IPS DF 4.7 (cell line): ENCODE results near the gene NFATC1.
"Not testable (repeated sequence)": the region's sequence is repeated elsewhere in the genome, so short reads cannot be mapped to it uniquely, and the experiment has no call there.

Experiments
- DNase-seq: peaks from one replicate; pipeline ENCODE4 v3.0.0-alpha.2; 2013; ENCODE audit warnings: low spot score; ENCODE audit errors: extremely low read depth

NFATC1 gene

GRCh38 chr18:79472176-79472575, 76.4 kb downstream of the NFATC1 start:
- DNase-seq = no peak

GRCh38 chr18:79472946-79473345, 77.2 kb downstream of the NFATC1 start:
- no peak for DNase-seq

GRCh38 chr18:79476031-79476917, 80.5 kb downstream of the NFATC1 start:
- no peak for DNase-seq

DNA sequence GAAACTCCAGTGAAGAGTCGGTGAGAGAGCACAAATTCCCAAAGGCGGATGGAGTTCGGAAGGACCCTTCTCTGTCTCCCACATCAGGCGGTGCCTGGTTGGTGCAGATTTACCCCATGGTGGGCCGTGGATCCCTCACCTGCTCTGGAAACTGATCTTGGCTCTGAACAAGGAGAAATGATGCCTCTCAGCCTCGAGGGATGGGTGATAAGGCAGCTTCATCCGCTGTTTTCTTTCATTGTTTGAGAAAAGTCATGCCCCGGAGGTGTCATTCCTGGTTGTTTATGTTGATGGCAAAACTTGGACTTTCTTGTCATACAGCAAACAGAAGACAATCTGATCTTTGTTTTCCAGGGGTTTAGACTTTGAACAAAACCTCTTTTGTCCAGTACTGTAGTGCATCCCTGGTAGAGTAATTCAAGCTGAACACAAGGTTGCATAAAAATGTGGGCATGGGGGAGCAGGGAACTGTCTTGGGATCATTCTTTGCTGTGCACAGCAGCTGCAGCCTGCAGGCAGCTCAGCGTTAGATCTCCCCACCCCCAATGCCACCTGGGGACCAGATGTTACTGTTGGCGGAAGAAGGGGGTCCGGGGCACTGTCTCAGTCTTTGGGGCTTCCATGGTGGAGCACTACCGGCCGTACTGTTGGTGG, 81.3 kb downstream of the NFATC1 start:
- DNase-seq = no peak

DNA sequence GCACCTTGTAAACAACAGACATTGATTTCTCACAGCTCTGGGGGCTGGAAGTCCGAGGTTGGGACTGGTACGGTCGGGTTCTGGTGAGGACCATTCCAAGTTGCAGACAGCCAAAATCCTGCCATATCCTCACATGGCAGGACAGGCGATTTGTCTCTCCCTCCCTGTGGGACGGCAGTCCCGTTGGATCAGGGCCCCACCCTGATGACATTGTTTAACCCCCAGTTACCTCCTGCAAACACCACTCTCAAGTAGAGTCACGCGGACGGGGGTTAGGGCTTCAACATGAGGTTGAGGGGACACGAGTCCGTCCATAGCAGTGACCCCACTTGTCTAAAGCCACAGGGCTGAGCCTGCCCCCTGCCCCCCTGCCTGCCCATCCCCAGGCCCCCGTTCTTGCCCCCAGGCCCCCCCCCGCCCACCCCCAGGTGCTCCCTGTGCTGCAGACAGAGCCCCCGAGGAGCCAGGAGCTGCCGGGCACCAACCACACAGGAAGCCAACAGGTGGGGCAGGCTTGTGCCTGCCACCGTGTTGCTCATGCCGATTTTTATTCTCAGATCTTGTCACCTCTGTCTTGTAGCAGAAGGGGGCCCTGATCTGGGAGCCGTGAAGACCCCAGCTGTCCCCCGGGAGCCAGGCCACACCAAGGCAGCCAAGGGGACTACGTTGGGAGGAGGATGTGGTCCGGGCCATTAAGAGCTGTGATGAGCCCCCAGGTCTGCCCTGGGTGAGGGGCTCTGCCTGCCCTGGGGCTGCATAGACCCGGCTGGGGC, 82.2 kb downstream of the NFATC1 start:
- DNase-seq = no peak

GRCh38 chr18:79478484-79479115, 82.9 kb downstream of the NFATC1 start:
- no peak for DNase-seq

DNA sequence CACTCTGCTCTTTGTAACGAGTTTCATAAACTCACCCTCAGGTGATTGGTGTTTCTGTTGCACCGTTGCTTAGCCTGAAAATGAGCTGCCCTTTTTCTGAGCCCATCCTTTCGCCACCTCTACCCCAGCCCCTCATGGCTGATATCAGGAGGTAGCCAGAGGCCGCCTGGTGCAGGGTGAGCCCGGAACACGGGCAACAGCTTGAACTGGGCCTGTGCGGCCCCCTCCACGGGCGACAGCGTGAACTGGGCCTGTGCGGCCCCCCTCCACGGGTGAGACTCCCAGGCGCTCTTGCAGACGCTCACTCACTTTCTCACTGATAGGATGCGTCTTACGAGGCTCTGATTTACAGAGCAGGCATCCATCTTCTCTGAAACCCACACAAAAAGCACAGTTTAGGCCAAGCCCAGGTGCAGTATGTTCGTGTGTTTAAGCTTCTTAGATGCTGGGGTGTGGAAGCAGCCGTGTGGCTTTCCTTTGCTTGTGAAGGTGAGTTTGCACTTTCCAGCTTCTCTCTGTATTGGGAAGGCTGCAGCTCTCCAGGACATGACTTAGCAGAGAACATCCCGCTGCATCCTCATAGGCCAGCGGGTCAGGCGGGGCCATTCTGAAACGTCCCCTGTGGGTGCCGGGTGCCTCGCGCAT, 83.5 kb downstream of the NFATC1 start:
- DNase-seq = no peak

DNA sequence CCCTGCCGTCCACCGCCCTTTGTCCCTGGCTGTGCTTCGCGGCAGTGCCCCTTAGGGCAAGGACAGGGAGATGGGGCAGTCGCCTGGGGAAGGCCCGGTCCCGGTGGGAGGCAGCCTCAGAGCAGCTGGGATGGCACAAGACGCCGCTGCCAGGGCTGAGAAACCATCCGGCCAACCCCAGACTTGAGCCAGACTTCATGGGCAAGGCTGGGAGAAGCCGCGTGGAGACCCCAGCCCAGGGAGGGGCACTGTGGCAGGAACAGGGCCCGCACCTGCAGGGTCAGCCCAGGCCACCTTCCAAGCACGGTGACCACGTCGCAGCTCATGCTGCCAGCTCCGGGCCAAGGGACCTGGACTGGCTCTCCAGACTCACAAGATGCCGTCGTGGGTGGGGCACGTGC, 84.0 kb downstream of the NFATC1 start:
- no peak for DNase-seq

- DNase-seq = no peak
Measured at GRCh38 chr18:79480171-79481045, 84.7 kb downstream of the NFATC1 start.

- no peak for DNase-seq
Measured at GRCh38 chr18:79481046-79481790, 85.5 kb downstream of the NFATC1 start.

GRCh38 chr18:79483393-79483792, 87.7 kb downstream of the NFATC1 start:
- not testable (repeated sequence) for DNase-seq

DNA sequence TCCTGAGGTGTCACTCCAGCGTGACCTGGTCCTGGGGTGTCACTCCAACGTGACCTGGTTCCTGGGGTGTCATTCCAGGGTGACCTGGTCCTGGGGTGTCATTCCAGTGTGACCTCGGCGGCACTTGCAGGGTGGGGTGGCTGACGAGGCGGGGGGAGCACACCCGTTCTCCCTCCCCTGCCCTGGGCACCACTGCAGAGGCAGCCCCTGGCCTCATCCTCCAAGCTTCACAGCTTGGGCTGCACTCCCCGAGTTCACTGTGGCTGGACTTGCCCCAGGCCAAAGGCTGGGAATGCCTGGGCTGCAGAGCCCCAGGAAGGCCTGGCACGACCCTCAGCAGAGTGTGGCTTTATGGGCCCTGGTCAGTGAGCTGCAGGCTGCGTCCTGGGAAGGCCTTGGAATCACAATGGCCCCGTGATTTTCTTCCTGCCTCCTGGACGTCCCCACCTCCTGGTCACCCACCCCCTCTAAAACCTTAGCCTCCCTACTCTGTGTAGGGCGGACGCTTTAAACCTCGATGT, 88.3 kb downstream of the NFATC1 start:
- no peak for DNase-seq

- DNase-seq = no peak
Measured at GRCh38 chr18:79484661-79485621, 89.2 kb downstream of the NFATC1 start.

DNA sequence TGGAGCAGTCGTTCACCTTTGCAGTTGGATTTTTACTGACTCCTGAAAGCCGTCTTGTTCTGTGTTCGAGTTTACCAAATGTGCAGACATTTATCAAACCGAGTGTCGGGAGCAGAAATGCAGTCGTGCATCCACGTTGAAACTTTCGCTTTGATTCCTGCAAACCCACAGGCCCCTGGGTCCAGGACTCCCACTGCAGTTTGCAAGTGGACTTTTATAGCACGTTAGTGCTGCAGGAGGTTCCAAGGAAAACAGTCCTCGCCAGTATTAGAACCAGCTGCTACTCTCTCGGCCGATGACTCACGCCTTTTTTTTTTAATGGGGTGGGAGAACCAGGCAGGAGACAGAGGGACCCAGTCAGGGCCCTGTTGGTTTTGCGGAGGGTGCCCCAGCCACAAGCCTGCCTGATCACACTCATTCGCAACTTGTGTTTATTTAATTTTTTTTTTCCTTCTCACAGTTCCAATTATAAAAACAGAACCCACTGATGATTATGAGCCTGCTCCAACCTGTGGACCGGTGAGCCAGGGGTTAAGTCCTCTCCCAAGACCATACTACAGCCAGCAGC, 90.1 kb downstream of the NFATC1 start:
- no peak for DNase-seq

DNA sequence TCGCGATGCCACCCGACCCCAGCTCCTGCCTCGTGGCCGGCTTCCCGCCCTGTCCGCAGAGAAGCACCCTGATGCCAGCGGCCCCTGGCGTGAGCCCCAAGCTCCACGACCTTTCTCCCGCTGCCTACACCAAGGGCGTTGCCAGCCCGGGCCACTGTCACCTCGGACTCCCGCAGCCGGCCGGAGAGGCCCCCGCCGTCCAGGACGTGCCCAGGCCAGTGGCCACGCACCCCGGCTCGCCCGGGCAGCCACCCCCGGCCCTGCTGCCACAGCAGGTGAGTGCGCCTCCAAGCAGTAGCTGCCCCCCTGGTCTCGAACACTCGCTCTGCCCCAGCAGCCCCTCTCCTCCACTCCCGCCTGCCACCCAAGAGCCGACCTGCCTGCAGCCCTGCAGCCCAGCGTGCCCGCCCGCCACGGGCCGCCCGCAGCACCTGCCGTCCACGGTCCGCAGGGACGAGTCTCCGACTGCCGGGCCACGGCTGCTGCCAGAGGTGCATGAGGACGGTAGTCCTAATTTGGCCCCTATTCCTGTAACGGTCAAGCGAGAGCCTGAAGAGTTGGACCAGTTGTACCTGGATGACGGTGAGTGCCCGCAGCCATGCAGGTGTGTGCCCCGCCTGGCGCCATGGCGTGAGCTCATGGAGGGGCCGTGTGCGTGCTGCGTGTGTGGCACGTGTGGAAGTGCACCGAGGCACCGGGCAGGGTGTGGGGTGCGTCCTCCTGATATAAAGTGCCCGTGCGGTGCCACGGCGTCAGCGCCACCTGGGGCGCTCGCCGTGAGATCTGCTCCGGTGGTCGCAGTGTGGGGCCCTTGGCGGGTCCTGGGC, 90.8 kb downstream of the NFATC1 start:
- no peak for DNase-seq

GRCh38 chr18:79487183-79487800, 91.6 kb downstream of the NFATC1 start:
- DNase-seq = no peak
